H1 (cell line): ENCODE data around the gene TNN. TPM values are rescaled to one million over a fixed set of nuclear protein-coding genes. Genes with fewer than 3 reads are reported as not detected.

Source experiments
- CTCF ChIA-PET: fragments of 300-600 bp; sonication (Branson Sonifier 250); formaldehyde crosslinking; loops from one replicate; lab custom pipeline; 2021; ENCODE audit not compliant: partially characterized antibody; lab: Charles Lee
- POLR2A ChIA-PET: fragments of 300-600 bp; sonication (Branson Sonifier 250); formaldehyde crosslinking; loops from one replicate; lab custom pipeline; 2021; ENCODE audit warnings: inconsistent platforms; ENCODE audit not compliant: partially characterized antibody; lab: Charles Lee
- DNase-seq, 2 experiments: peaks; one replicate each; pipeline versions ENCODE4 v3.0.0 to v3.0.0-alpha.2; 2010 to 2022; ENCODE audit warnings: low spot score in 2 of 2, low read depth in 1 of 2, mixed read lengths in 1 of 2
- FAIRE-seq: peaks from 2 replicates; lab custom pipeline; 2011; peaks lifted over from hg19 to GRCh38; lab: Jason Lieb, UNC
- H2AFZ ChIP-seq: 2 replicates; pipeline ENCODE4 v1.8.1; 2012; ENCODE audit warnings: low read length, inconsistent platforms
- H2AK5ac ChIP-seq: 2 replicates; pipeline ENCODE4 v1.6.1; 2013; ENCODE audit warnings: low read depth, low read length
- H2BK120ac ChIP-seq: replicated peaks from 2 replicates; pipeline ENCODE3; 2013; ENCODE audit warnings: low read depth, low read length, inconsistent platforms
- H2BK12ac ChIP-seq: 2 replicates; pipeline ENCODE4 v1.6.1; 2013; ENCODE audit warnings: low read depth, low read length
- H2BK15ac ChIP-seq: 2 replicates; pipeline ENCODE4 v1.6.1; 2013; ENCODE audit warnings: low read length
- H2BK20ac ChIP-seq: 2 replicates; pipeline ENCODE4 v1.6.1; 2013; ENCODE audit warnings: low read length
- H2BK5ac ChIP-seq: 2 replicates; pipeline ENCODE4 v1.6.1; 2013; ENCODE audit warnings: low read depth, low read length
- H3K14ac ChIP-seq: 2 replicates; pipeline ENCODE4 v1.6.1; 2013; ENCODE audit warnings: inconsistent platforms; ENCODE audit not compliant: insufficient read length
- H3K18ac ChIP-seq: 2 replicates; pipeline ENCODE4 v1.6.1; 2013; ENCODE audit warnings: low read length; ENCODE audit errors: extremely low read depth
- H3K23ac ChIP-seq: 2 replicates; pipeline ENCODE4 v1.6.1; 2013; ENCODE audit warnings: inconsistent platforms; ENCODE audit not compliant: insufficient read length
- H3K23me2 ChIP-seq: 2 replicates; pipeline ENCODE4 v1.6.1; 2013; ENCODE audit warnings: low read depth, low read length
- H3K27ac ChIP-seq: 2 replicates; pipeline ENCODE4 v1.6.1; 2011; ENCODE audit warnings: low read depth, low read length, inconsistent platforms
- H3K27me3 ChIP-seq, 4 experiments: replicated peaks in 1 of 4; 1 replicate in 1 of 4; 2 replicates in 3 of 4; pipeline versions ENCODE4 v1.6.1 to v1.8.1; 2011 to 2013; ENCODE audit warnings: low read length in 3 of 4, mild to moderate bottlenecking in 3 of 4, inconsistent platforms in 2 of 4, mixed read lengths in 2 of 4, moderate library complexity in 1 of 4; ENCODE audit not compliant: control insufficient read depth in 3 of 4, insufficient read depth in 3 of 4; ENCODE audit errors: extremely low read depth in 1 of 4
- H3K36me3 ChIP-seq, 4 experiments: 2 replicates each; pipeline versions ENCODE4 v1.6.1 to v1.8.1; 2011 to 2013; ENCODE audit warnings: mild to moderate bottlenecking in 4 of 4, low read length in 3 of 4, moderate library complexity in 2 of 4, control low read depth in 1 of 4, inconsistent platforms in 1 of 4; ENCODE audit not compliant: insufficient read depth in 4 of 4, control insufficient read depth in 2 of 4
- H3K4ac ChIP-seq: replicated peaks from 2 replicates; pipeline ENCODE3; 2013; ENCODE audit warnings: low read length, low read depth, mixed read lengths, inconsistent platforms; ENCODE audit not compliant: insufficient read length
- H3K4me1 ChIP-seq, 4 experiments: replicated peaks in 1 of 4; 1 replicate in 1 of 4; 2 replicates in 3 of 4; pipeline versions ENCODE4 v1.6.1 to v1.8.1; 2011 to 2013; ENCODE audit warnings: low read length in 3 of 4, inconsistent platforms in 2 of 4, mixed read lengths in 1 of 4; ENCODE audit not compliant: insufficient read depth in 4 of 4, control insufficient read depth in 3 of 4
- H3K4me2 ChIP-seq, 2 experiments: 2 replicates each; pipeline versions ENCODE4 v1.6.1 to v1.8.1; 2011 to 2013; ENCODE audit warnings: low read depth in 2 of 2, low read length in 2 of 2, control low read depth in 1 of 2, inconsistent platforms in 1 of 2, mild to moderate bottlenecking in 1 of 2; ENCODE audit not compliant: insufficient read depth in 1 of 2
- H3K4me3 ChIP-seq, 4 experiments: fragments of 200-600, 300-600 bp in 1 of 4; sonication (generic), shearing (Covaris generic), sonication (Bioruptor Twin) in 1 of 4; 2 replicates each; pipeline versions ENCODE4 v1.5.1 to v1.8.1; 2011 to 2016; ENCODE audit warnings: low read length in 4 of 4, low read depth in 3 of 4, control low read depth in 2 of 4, inconsistent platforms in 2 of 4, mild to moderate bottlenecking in 2 of 4, mixed read lengths in 1 of 4, moderate library complexity in 1 of 4; ENCODE audit not compliant: insufficient read depth in 2 of 4; ENCODE audit errors: extremely low read depth in 1 of 4
- H3K56ac ChIP-seq: replicated peaks from 2 replicates; pipeline ENCODE3; 2013; ENCODE audit warnings: low read depth, mild to moderate bottlenecking, mixed read lengths, low read length, inconsistent platforms; ENCODE audit not compliant: insufficient read length
- H3K79me1 ChIP-seq: 2 replicates; pipeline ENCODE4 v1.6.1; 2013; ENCODE audit warnings: low read depth, low read length, control low read depth
- H3K79me2 ChIP-seq, 2 experiments: 2 replicates each; pipeline versions ENCODE4 v1.6.1 to v1.8.1; 2012 to 2013; ENCODE audit warnings: low read length in 2 of 2, mild to moderate bottlenecking in 2 of 2, inconsistent platforms in 1 of 2; ENCODE audit not compliant: insufficient read depth in 2 of 2, control insufficient read depth in 1 of 2
- H3K9ac ChIP-seq, 4 experiments: replicated peaks in 1 of 4; 1 replicate in 1 of 4; 2 replicates in 3 of 4; pipeline versions ENCODE4 v1.6.1 to v1.8.1; 2011 to 2013; ENCODE audit warnings: low read depth in 3 of 4, low read length in 3 of 4, control low read depth in 2 of 4, mild to moderate bottlenecking in 2 of 4, moderate library complexity in 2 of 4, inconsistent platforms in 1 of 4; ENCODE audit errors: extremely low read depth in 1 of 4
- H3K9me3 ChIP-seq, 2 experiments: 2 replicates each; pipeline versions ENCODE4 v1.6.1 to v1.8.1; 2012 to 2013; ENCODE audit warnings: mild to moderate bottlenecking in 2 of 2, moderate library complexity in 2 of 2, control low read depth in 1 of 2, inconsistent platforms in 1 of 2, low read depth in 1 of 2, low read length in 1 of 2, mixed read lengths in 1 of 2; ENCODE audit not compliant: insufficient read depth in 2 of 2
- H4K20me1 ChIP-seq, 2 experiments: replicated peaks in 1 of 2; 2 replicates each; pipeline versions ENCODE3 to v1.8.1; 2011 to 2013; ENCODE audit warnings: inconsistent platforms in 2 of 2, low read length in 2 of 2, mild to moderate bottlenecking in 1 of 2; ENCODE audit not compliant: insufficient read depth in 2 of 2, control insufficient read depth in 1 of 2
- H4K5ac ChIP-seq: 2 replicates; pipeline ENCODE4 v1.6.1; 2013; ENCODE audit warnings: low read length, low read depth, mixed read lengths, inconsistent platforms; ENCODE audit not compliant: insufficient read length
- H4K8ac ChIP-seq: 2 replicates; pipeline ENCODE4 v1.8.0; 2013; ENCODE audit warnings: mild to moderate bottlenecking, moderate library complexity, low read length, inconsistent platforms; ENCODE audit not compliant: insufficient read depth; ENCODE audit errors: extremely low read depth
- H4K91ac ChIP-seq: replicated peaks from 2 replicates; pipeline ENCODE3; 2013; ENCODE audit warnings: low read length, mixed read lengths, inconsistent platforms; ENCODE audit not compliant: insufficient read length
- ATF3 ChIP-seq: IDR thresholded peaks from 2 replicates; pipeline ENCODE4 v1.6.1; 2011; ENCODE audit warnings: low read depth, mild to moderate bottlenecking, low read length; ENCODE audit not compliant: insufficient read depth
- CBX8 ChIP-seq: fragments of 300-800, 300-1000 bp; sonication (generic); IDR thresholded peaks from 2 replicates; pipeline ENCODE4 v1.7.1; 2016; ENCODE audit warnings: low read depth, low read length, borderline replicate concordance
- CTCF ChIP-seq, 3 experiments: IDR thresholded peaks; 1 replicate in 2 of 3; 2 replicates in 1 of 3; pipeline versions ENCODE4 v1.5.1 to v1.6.1; 2011; ENCODE audit warnings: low read length in 3 of 3, mild to moderate bottlenecking in 3 of 3, inconsistent platforms in 2 of 3, low read depth in 1 of 3, moderate library complexity in 1 of 3; ENCODE audit not compliant: insufficient read depth in 1 of 3; ENCODE audit errors: control extremely low read depth in 1 of 3
- E2F6 ChIP-seq: IDR thresholded peaks from 2 replicates; pipeline ENCODE4 v1.6.1; 2012; ENCODE audit warnings: inconsistent platforms
- FOSL1 ChIP-seq: IDR thresholded peaks from 2 replicates; pipeline ENCODE4 v1.6.1; 2011; ENCODE audit warnings: mild to moderate bottlenecking, low read depth, low read length, moderate library complexity; ENCODE audit not compliant: insufficient read depth
- HDAC6 ChIP-seq: IDR thresholded peaks from one replicate; pipeline ENCODE4 v1.7.1; 2012; ENCODE audit warnings: low read depth, mild to moderate bottlenecking, inconsistent platforms, low read length, moderate library complexity
- POLR2AphosphoS5 ChIP-seq: IDR thresholded peaks from 2 replicates; pipeline ENCODE4 v1.6.1; 2011; ENCODE audit warnings: low read depth, low read length
- RBBP5 ChIP-seq: IDR thresholded peaks from 2 replicates; pipeline ENCODE4 v1.7.1; 2012; ENCODE audit warnings: low read depth, mild to moderate bottlenecking, inconsistent platforms, low read length, moderate library complexity, borderline replicate concordance
- SIX5 ChIP-seq: IDR thresholded peaks from 2 replicates; pipeline ENCODE4 v1.6.1; 2011; ENCODE audit warnings: mild to moderate bottlenecking, low read depth, low read length
- WGBS, 2 experiments: shearing (Covaris generic) in 1 of 2; methylation state at CpG; one replicate each; pipeline versions ENCODE4 v1.1.6 to v1.1.7; 2013 to 2015; ENCODE audit warnings: low lambda C conversion rate in 2 of 2, mixed read lengths in 2 of 2, inconsistent platforms in 1 of 2, low coverage in 1 of 2, missing lambda C conversion rate in 1 of 2; ENCODE audit not compliant: insufficient replicate concordance in 2 of 2, insufficient coverage in 1 of 2, insufficient read length in 1 of 2; ENCODE audit errors: extremely low coverage in 1 of 2, missing lambda C conversion rate in 1 of 2; 5-methylcytosine and 5-hydroxymethylcytosine counted together
- polyA plus RNA-seq, 7 experiments: library from polyadenylated mRNA; depleted of rRNA in 3 of 7; stranded (reverse) in 5 of 7; unstranded in 2 of 7; fragments of >200 nt in 5 of 7; fragments of 200-250 nt in 2 of 7; gene quantifications; 1 replicate in 5 of 7; 2 replicates in 1 of 7; 4 replicates in 1 of 7; pipeline versions ENCODE4 v1.2.1 to v1.2.3, GENCODE V29; 2011 to 2013; ENCODE audit warnings: missing spikeins in 2 of 7, mixed read lengths in 2 of 7
- total RNA-seq: library from RNA; stranded (reverse); fragmentation: NEBNext Ultra II Directional; extraction: Animal tissue kit (Norgen Biotek cat#: 25700); gene quantifications from 2 replicates; pipeline ENCODE4 v1.2.1, GENCODE V29; 2021

The TNN gene
- total and polyA plus RNA-seq, 2 of the 8 experiments (the other 6 are each of a cell fraction or from before 2014, with no cell fraction given) = 0.21 to 0.30 TPM

GRCh38 chr1:175033953-175034352 is 33.7 kb upstream of the TNN start:
- no peaks in the 10 kb centered on the region for H3K9me3 ChIP-seq
- H4K8ac ChIP-seq = peak overlapping the region; percentile 62
- peak overlapping the region; percentile 19; the same call in 1 of the 2 replicates for H2AFZ ChIP-seq
- no peaks in the 10 kb centered on the region for H3K79me2 ChIP-seq
- no peak overlapping the region for H4K91ac ChIP-seq
- DNase-seq (no peak), FAIRE-seq (no peak)
- H2BK20ac ChIP-seq = no peak overlapping the region
- H3K23ac ChIP-seq = no peak overlapping the region
- H2BK12ac ChIP-seq = no peak overlapping the region
- no peak overlapping the region for H2BK120ac ChIP-seq
- no peak overlapping the region for H2BK5ac ChIP-seq
- H2BK15ac ChIP-seq = no peak overlapping the region
- no peak overlapping the region for H3K4me2 ChIP-seq
- no peak overlapping the region for H3K56ac ChIP-seq
- H3K79me1 ChIP-seq = no peaks in the 10 kb centered on the region
- no peak overlapping the region for H4K5ac ChIP-seq
- no peak overlapping the region for H3K4ac ChIP-seq
- no peak overlapping the region for H3K4me3 ChIP-seq
- H3K27ac ChIP-seq = no peak overlapping the region
- no peak overlapping the region for H3K14ac ChIP-seq
- H3K27me3 ChIP-seq = no peaks in the 10 kb centered on the region; a peak in 1 of 7 replicates
- ChIA-PET CTCF (interaction anchor here (1.5 to 5.6 kb wide), 4 partner anchors 80 to 283 kb away, joined by 5 to 88 read pairs (median 53); no protein-coding TSS in a partner anchor), POLR2A (interaction anchor here (1.2 kb wide), 1 partner anchor 9 kb away, joined by 3 read pairs; no protein-coding TSS in a partner anchor)
- H3K18ac ChIP-seq = no peak overlapping the region
- no peaks in the 10 kb centered on the region for H3K36me3 ChIP-seq
- no peaks in the 10 kb centered on the region for H3K23me2 ChIP-seq
- H2AK5ac ChIP-seq = 0 out of 2 replicates have a peak overlapping the region, but pooled peaks have one; percentile 18
- no peaks in the 10 kb centered on the region for H4K20me1 ChIP-seq
- 87% methylated on average over 4 of the region's 4 CpGs; no CpG with 5 or more reads in 1 of the 2 experiments for whole genome bisulfite sequencing, 2 experiments
- H3K9ac ChIP-seq = no peak overlapping the region
- peaks cover 0 to 6% (median 2%) of the 10 kb centered on the region in 4 experiments; a peak in 3 of 7 replicates for H3K4me1 ChIP-seq
- TF ChIP-seq CTCF (IDR thresholded peaks at IDR 0.05; ENCODE audit: control extremely low read depth in 1 of 3, insufficient read depth in 1 of 3, low read depth in 1 of 3, low read length in 3 of 3) (no peak), FOSL1 (no peak), HDAC6 (no peak), POLR2AphosphoS5 (no peak), CBX8 (no peak), E2F6 (no peak), RBBP5 (no peak), ATF3 (no peak), SIX5 (no peak)
